ENCODE data around the gene ZNF805.

The ZNF805 gene

DNA sequence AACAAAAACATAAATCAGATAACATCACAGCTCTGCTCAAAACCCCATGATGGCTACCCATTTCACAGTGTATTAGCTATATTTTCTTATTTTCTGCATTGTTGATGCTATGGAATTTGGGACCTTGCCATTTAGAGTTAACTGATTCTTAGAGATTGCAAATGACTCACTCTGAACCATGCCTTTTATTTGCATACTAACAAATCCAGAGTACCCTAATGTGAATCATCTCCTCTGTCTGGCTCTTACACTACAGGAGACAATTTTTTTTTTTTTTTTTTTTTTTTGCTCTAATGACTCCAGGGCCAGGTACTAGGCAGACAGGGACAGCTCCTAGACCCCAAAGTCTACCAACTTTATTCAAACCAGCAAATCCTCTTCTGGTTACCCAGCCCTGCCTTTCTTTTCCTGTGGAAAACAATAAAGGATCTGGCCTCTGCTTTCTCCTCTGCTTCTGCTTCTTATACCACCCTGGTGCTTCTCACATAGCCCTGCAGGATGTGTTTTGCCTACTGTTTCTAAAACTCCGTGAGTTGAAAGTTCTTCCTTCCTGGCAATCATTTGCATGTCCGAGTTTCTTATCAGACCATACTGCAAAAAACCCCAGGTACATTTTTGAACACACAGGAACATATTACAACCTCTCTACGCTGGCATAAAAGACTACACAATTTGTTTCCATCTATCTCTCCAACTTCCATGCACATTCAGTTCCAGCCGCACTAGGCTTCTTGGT, 29.3 kb downstream of the ZNF805 start:
- peak; percentile 64 for DNase-seq (ENCODE audit: low read depth)

- DNase-seq (ENCODE audit: low read depth): no peak
Observed at GRCh38 chr19:57271280-57271679, 30.8 kb downstream of the ZNF805 start.

DNA sequence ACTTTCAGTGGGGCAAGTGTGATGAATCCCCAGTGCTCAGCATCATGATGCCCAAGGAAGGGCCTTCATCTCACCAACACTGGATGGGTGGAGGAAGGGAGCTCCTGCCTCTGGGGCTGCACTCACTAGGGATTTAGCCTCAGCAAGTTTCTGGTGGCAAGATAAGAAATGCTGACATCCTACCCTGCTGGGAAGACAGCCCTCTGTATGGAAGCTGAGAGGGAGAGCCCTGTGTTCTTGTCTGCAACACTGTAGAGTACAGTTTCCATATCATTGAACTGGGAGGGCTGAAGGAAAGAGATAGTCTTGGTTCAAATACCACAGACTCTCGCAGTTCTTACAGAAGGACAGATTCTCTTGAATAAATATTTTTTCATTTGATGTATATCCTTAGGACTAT, 32.6 kb downstream of the ZNF805 start:
- no peak for DNase-seq (ENCODE audit: low read depth)

GRCh38 chr19:57276430-57276829, 36.0 kb downstream of the ZNF805 start:
- no peak for DNase-seq (ENCODE audit: low read depth)

GRCh38 chr19:57278481-57278880, 38.0 kb downstream of the ZNF805 start:
- peak; percentile 21 for DNase-seq (ENCODE audit: low read depth)

- peak; percentile 76 for DNase-seq (ENCODE audit: low read depth)
Observed at GRCh38 chr19:57279418-57280164, 39.2 kb downstream of the ZNF805 start.

GRCh38 chr19:57280165-57280961, 39.9 kb downstream of the ZNF805 start, which contains the start of gene ZNF460:
Gene ZNF460, plus strand, starts transcription at chr19:57280485. Its CDS starts 322 bp downstream, at chr19:57280807.
- DNase-seq (ENCODE audit: low read depth): peak; percentile 83

- DNase-seq (ENCODE audit: low read depth): no peak
Observed at GRCh38 chr19:57280962-57281400, 40.5 kb downstream of the ZNF805 start.

DNA sequence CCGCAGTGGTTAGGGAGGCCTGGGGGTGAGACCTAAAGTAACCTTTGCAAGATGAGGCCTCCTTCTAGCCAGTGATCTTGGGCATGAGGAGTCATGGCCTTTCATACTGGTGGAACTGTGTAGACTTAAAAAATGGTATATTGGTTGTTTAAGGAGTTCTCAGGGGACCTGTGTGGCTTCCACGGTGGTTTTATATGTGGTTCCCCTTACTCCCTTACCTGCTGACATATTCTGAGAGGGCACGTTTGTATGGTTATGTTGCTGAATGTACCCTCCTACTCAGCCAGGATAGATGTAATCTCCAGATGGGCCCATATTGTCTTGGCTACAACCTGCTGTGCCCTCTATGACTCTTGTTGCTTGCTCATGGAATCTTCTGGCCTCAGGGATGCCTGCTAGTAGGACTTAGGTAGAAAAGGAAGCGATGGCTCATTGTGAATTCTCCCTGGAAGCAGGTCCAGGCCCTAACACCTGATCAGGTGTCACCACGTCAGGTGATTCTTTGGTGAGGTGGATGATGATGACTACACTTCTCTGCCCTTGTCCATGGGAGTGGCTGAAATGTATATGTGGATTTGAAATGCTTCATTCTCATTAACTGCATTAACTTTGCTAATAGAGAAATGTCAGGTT, 41.7 kb downstream of the ZNF805 start:
- no peak for DNase-seq (ENCODE audit: low read depth)

DNA sequence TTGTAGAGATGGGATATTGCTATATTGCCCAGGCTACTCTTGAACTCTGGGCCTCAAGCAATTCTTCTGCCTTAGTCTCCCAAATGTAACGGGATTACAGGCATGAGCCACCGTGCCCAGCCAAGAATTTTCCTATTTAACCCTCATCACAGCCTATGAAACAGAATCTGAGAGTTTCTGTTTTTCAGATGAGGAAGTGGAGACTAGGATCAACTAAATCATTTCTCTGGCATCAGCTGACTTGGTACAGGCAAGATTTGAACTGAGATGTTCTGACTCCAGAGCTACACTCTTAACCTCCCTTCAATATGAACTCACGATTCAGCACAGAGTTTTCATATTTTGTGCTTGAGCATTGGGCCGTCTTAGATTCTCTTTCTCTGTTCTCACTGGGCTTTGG, 47.9 kb downstream of the ZNF805 start:
- DNase-seq (ENCODE audit: low read depth): no peak

DNA sequence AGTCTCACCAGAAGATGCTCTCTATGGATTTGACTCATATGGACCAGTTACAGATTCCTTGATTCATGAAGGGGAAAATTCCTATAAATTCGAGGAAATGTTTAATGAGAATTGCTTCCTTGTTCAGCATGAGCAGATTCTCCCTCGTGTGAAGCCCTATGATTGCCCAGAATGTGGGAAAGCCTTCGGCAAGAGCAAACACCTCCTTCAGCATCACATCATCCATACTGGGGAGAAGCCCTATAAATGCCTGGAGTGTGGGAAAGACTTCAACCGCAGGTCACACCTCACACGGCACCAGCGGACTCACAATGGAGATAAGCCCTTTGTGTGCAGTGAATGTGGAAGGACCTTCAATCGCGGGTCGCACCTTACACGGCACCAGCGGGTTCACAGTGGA, 50.5 kb downstream of the ZNF805 start:
- no peak for DNase-seq (ENCODE audit: low read depth)

- no peak for DNase-seq (ENCODE audit: low read depth)
Observed at GRCh38 chr19:57292547-57292946, 52.1 kb downstream of the ZNF805 start.

- no peak for DNase-seq (ENCODE audit: low read depth)
Observed at GRCh38 chr19:57293719-57294118, 53.3 kb downstream of the ZNF805 start.

- DNase-seq (ENCODE audit: low read depth): peak; percentile 93
Observed at GRCh38 chr19:57302020-57302465, 61.6 kb downstream of the ZNF805 start.

DNA sequence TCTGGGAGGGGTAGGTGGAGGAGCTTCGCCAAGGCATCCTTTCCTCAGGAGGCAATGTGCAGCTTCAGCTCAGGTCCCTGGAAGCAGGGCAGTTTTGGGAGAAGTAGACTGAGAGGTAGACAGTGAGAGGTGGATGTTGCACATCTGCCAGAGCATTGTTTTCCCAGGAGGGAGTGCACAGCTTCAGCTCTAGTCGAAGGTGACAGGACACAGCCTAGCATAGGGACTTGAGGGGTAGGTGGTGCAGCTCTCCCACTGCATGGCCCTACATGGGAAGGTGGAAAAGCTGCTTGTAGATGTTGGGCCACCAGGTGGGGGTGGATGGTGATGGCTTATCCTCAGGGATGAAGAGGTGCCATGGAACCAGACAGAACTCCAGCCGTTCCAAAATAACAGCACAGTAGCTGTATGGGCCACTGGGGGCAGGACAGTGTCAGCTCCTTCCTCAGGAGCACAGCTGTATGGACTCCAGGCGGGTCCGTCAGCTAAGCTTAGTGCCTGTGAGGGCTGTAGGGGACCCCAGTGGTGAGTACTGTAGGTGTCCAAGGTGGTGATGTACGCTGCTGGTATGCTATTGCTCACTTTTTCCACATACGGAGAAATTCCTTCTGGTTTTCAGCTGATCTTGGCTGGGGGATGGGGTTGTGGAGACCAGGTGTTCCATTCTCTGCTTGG, 62.4 kb downstream of the ZNF805 start:
- no peak for DNase-seq (ENCODE audit: low read depth)

All from GM04503 (cell line).